H1 (cell line): ENCODE results near the gene IL27RA. TPM values are rescaled to one million over a fixed set of nuclear protein-coding genes. Genes with fewer than 3 reads are reported as not detected.

Experiments used
- MAFK ChIP-seq: IDR thresholded peaks from 2 replicates; pipeline ENCODE4 v1.6.1; 2012; ENCODE audit warnings: low read depth, mild to moderate bottlenecking, improper control_type of control experiment, low read length
- polyA plus RNA-seq, 7 experiments: library from polyadenylated mRNA; depleted of rRNA in 3 of 7; stranded (reverse) in 5 of 7; unstranded in 2 of 7; fragments of >200 nt in 5 of 7; fragments of 200-250 nt in 2 of 7; gene quantifications; 1 replicate in 5 of 7; 2 replicates in 1 of 7; 4 replicates in 1 of 7; pipeline versions ENCODE4 v1.2.1 to v1.2.3, GENCODE V29; 2011 to 2013; ENCODE audit warnings: missing spikeins in 2 of 7, mixed read lengths in 2 of 7
- total RNA-seq: library from RNA; stranded (reverse); fragmentation: NEBNext Ultra II Directional; extraction: Animal tissue kit (Norgen Biotek cat#: 25700); gene quantifications from 2 replicates; pipeline ENCODE4 v1.2.1, GENCODE V29; 2021

IL27RA gene
- total and polyA plus RNA-seq, 2 of the 8 experiments (the other 6 are each of a cell fraction or from before 2014, with no cell fraction given): 9.9 to 14.7 TPM

DNA sequence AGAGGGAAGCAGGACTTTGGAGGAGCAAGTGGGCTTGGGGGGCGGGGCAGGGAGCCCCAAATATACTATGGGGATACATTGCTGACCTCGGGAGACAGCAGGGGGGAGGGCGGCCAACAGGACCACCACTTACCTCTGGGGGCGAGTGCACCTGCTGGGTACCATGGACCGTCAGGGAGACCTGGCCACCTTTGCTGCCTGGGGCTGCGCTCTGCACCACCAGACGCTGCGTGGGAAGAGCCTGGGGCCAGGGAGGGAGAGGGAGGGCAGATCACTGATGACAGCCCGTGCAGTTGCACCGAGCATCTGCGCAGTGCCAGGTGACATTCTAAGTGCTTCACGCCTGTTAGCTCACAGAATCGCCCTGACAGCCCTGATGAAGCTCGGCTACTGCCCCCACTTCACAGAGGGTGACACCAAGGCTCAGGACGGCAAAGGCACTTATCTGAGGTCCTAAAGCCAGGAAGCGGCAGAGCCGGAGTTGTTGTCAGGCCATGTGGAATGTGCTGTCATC is 49.5 kb upstream of the IL27RA start (continued):
- TF ChIP-seq MAFK: no peak
